IMR-90 (cell line): ENCODE results near the gene DYNC1H1.
"Not testable (repeated sequence)": the region's sequence is repeated elsewhere in the genome, so short reads cannot be mapped to it uniquely, and the experiment has no call there.

Experiments
- CEBPB ChIP-seq: IDR thresholded peaks from 2 replicates; pipeline ENCODE4 v1.6.1; 2012; ENCODE audit warnings: low read depth, low read length, improper control_type of control experiment
- POLR2A ChIP-seq: IDR thresholded peaks from 2 replicates; pipeline ENCODE4 v1.6.1; 2012; ENCODE audit warnings: mild to moderate bottlenecking, low read depth, low read length
- TF ChIP-seq, protein P1 (sequence below): conservative IDR thresholded peaks from 2 replicates; pipeline ENCODE4 v1.5.1; 2012; ENCODE audit warnings: mild to moderate bottlenecking, low read depth, low read length, improper control_type of control experiment

DNA sequence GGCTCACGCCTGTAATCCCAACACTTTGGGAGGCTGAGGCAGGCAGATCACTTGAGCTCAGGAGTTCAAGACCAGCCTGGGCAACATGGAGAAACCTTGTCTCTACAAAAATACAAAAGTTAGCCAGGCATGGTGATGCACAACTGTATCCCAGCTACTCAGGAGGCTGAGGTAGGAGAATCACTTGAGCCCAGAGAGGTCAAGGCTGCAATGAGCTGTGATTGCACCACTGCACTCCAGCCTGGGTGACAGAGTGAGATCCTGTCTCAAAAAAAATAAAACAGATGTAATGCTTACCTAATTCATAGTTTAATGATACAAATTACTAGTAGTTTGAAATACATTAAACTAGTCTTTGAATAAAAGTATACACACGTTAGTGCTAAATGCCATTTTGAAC lies 7.1 kb downstream of the DYNC1H1 start:
- TF ChIP-seq, protein P1, sequence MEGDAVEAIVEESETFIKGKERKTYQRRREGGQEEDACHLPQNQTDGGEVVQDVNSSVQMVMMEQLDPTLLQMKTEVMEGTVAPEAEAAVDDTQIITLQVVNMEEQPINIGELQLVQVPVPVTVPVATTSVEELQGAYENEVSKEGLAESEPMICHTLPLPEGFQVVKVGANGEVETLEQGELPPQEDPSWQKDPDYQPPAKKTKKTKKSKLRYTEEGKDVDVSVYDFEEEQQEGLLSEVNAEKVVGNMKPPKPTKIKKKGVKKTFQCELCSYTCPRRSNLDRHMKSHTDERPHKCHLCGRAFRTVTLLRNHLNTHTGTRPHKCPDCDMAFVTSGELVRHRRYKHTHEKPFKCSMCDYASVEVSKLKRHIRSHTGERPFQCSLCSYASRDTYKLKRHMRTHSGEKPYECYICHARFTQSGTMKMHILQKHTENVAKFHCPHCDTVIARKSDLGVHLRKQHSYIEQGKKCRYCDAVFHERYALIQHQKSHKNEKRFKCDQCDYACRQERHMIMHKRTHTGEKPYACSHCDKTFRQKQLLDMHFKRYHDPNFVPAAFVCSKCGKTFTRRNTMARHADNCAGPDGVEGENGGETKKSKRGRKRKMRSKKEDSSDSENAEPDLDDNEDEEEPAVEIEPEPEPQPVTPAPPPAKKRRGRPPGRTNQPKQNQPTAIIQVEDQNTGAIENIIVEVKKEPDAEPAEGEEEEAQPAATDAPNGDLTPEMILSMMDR, result not testable (repeated sequence)
- TF ChIP-seq POLR2A, result not testable (repeated sequence)
- peak; percentile 29; the same call in 1 of the 2 replicates for TF ChIP-seq CEBPB
